ENCODE results near the gene CINP.

DNA sequence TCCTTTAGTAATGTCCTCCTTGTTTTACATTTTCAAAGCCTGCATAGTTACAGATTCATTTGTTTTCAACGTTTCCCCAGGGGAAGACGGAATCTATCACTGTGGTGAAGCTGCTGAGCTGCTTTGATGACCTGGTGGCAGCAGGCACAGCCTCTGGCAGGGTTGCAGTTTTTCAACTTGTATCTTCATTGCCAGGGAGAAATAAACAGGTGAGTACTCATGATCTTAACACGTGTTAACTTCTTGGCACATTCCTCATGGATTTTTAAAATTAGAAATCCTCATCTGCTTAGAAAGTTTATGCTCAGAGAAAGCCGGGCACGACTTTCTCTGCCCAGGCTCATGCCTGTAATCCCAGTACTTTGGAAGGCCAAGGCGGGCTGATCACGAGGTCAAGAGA is 44.6 kb upstream of the CINP start:
- TF ChIP-seq, protein P1, sequence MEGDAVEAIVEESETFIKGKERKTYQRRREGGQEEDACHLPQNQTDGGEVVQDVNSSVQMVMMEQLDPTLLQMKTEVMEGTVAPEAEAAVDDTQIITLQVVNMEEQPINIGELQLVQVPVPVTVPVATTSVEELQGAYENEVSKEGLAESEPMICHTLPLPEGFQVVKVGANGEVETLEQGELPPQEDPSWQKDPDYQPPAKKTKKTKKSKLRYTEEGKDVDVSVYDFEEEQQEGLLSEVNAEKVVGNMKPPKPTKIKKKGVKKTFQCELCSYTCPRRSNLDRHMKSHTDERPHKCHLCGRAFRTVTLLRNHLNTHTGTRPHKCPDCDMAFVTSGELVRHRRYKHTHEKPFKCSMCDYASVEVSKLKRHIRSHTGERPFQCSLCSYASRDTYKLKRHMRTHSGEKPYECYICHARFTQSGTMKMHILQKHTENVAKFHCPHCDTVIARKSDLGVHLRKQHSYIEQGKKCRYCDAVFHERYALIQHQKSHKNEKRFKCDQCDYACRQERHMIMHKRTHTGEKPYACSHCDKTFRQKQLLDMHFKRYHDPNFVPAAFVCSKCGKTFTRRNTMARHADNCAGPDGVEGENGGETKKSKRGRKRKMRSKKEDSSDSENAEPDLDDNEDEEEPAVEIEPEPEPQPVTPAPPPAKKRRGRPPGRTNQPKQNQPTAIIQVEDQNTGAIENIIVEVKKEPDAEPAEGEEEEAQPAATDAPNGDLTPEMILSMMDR (IDR thresholded peaks at IDR 0.05) = no peak
- TF ChIP-seq EP300 (IDR thresholded peaks at IDR 0.05) (no peak), POLR2A (IDR thresholded peaks at IDR 0.05) (no peak)
